WTC11 (cell line): ENCODE measurements around the gene SYCP3.

Source experiments
- NFYB ChIP-seq: sonication (generic); formaldehyde crosslinking; conservative IDR thresholded peaks from 2 replicates; pipeline ENCODE4 v1.8.0; 2022; ENCODE audit warnings: low read depth, missing genetic modification reagents
- NR3C1 ChIP-seq: sonication (generic); formaldehyde crosslinking; conservative IDR thresholded peaks from 2 replicates; pipeline ENCODE4 v1.8.1; 2023; ENCODE audit warnings: low read depth, mild to moderate bottlenecking, missing genetic modification reagents
- TCF7 ChIP-seq: sonication (generic); formaldehyde crosslinking; IDR thresholded peaks from 2 replicates; pipeline ENCODE4 v1.8.0; 2022; ENCODE audit warnings: mild to moderate bottlenecking, low read depth, missing genetic modification reagents, moderate library complexity
- ZNF263 ChIP-seq: sonication (generic); formaldehyde crosslinking; IDR thresholded peaks from 2 replicates; pipeline ENCODE4 v1.8.1; 2022; ENCODE audit warnings: low read depth, mild to moderate bottlenecking, moderate library complexity, missing genetic modification reagents
- TF ChIP-seq, protein P1 (sequence below): fragments of 200-600 bp; IDR thresholded peaks from 2 replicates; pipeline ENCODE4 v1.8.0; 2022; ENCODE audit warnings: antibody characterized with exemption
- TF ChIP-seq, protein P2 (sequence below): sonication (generic); formaldehyde crosslinking; IDR thresholded peaks from 2 replicates; pipeline ENCODE4 v1.8.1; 2022; ENCODE audit warnings: low read depth, mild to moderate bottlenecking, moderate library complexity, missing genetic modification reagents, borderline replicate concordance
- TF ChIP-seq, protein P3 (sequence below): sonication (generic); formaldehyde crosslinking; IDR thresholded peaks from 2 replicates; pipeline ENCODE4 v1.8.0; 2022; ENCODE audit warnings: mild to moderate bottlenecking, missing genetic modification reagents
- TF ChIP-seq, protein P4 (sequence below): sonication (generic); formaldehyde crosslinking; IDR thresholded peaks from 2 replicates; pipeline ENCODE4 v1.8.1; 2022; ENCODE audit warnings: low read depth, missing genetic modification reagents, borderline replicate concordance
- TF ChIP-seq, protein P5 (sequence below): sonication (generic); formaldehyde crosslinking; conservative IDR thresholded peaks from 2 replicates; pipeline ENCODE4 v1.8.1; 2023; ENCODE audit warnings: mild to moderate bottlenecking, low read depth, missing genetic modification reagents, moderate library complexity
- TF ChIP-seq, protein P6 (sequence below): sonication (generic); formaldehyde crosslinking; IDR thresholded peaks from 2 replicates; pipeline ENCODE4 v1.8.0; 2023; ENCODE audit warnings: missing genetic modification reagents

DNA sequence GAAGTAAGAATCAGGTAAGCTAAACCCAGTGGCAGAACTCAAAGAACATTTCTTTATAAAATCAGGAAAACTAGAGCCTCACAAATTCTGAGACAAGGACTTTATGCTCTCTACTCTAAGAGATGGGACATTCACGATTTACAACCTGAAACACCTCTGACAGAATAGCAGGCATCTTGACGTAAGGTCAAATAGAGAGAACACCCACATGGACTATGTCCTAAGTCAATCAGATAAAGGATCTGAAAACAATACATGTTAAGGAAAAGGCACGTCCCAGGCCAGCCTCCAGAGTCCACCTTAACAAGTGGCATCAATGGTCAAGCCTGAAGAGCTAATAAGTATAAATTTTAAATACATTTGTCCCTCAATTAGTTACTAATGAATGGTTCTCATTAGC is 39.9 kb upstream of the SYCP3 start:
- TF ChIP-seq TCF7 (CRISPR knock-in tag) = no peak
- TF ChIP-seq, protein P1, sequence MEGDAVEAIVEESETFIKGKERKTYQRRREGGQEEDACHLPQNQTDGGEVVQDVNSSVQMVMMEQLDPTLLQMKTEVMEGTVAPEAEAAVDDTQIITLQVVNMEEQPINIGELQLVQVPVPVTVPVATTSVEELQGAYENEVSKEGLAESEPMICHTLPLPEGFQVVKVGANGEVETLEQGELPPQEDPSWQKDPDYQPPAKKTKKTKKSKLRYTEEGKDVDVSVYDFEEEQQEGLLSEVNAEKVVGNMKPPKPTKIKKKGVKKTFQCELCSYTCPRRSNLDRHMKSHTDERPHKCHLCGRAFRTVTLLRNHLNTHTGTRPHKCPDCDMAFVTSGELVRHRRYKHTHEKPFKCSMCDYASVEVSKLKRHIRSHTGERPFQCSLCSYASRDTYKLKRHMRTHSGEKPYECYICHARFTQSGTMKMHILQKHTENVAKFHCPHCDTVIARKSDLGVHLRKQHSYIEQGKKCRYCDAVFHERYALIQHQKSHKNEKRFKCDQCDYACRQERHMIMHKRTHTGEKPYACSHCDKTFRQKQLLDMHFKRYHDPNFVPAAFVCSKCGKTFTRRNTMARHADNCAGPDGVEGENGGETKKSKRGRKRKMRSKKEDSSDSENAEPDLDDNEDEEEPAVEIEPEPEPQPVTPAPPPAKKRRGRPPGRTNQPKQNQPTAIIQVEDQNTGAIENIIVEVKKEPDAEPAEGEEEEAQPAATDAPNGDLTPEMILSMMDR = no peak
- TF ChIP-seq, protein P2, sequence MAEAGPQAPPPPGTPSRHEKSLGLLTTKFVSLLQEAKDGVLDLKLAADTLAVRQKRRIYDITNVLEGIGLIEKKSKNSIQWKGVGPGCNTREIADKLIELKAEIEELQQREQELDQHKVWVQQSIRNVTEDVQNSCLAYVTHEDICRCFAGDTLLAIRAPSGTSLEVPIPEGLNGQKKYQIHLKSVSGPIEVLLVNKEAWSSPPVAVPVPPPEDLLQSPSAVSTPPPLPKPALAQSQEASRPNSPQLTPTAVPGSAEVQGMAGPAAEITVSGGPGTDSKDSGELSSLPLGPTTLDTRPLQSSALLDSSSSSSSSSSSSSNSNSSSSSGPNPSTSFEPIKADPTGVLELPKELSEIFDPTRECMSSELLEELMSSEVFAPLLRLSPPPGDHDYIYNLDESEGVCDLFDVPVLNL = no peak
- no peak for TF ChIP-seq NFYB
- TF ChIP-seq, protein P3, sequence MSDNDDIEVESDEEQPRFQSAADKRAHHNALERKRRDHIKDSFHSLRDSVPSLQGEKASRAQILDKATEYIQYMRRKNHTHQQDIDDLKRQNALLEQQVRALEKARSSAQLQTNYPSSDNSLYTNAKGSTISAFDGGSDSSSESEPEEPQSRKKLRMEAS = no peak
- TF ChIP-seq NR3C1 (CRISPR knock-in tag) = no peak
- TF ChIP-seq, protein P4, sequence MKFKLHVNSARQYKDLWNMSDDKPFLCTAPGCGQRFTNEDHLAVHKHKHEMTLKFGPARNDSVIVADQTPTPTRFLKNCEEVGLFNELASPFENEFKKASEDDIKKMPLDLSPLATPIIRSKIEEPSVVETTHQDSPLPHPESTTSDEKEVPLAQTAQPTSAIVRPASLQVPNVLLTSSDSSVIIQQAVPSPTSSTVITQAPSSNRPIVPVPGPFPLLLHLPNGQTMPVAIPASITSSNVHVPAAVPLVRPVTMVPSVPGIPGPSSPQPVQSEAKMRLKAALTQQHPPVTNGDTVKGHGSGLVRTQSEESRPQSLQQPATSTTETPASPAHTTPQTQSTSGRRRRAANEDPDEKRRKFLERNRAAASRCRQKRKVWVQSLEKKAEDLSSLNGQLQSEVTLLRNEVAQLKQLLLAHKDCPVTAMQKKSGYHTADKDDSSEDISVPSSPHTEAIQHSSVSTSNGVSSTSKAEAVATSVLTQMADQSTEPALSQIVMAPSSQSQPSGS (CRISPR knock-in tag) = no peak
- TF ChIP-seq, protein P5, sequence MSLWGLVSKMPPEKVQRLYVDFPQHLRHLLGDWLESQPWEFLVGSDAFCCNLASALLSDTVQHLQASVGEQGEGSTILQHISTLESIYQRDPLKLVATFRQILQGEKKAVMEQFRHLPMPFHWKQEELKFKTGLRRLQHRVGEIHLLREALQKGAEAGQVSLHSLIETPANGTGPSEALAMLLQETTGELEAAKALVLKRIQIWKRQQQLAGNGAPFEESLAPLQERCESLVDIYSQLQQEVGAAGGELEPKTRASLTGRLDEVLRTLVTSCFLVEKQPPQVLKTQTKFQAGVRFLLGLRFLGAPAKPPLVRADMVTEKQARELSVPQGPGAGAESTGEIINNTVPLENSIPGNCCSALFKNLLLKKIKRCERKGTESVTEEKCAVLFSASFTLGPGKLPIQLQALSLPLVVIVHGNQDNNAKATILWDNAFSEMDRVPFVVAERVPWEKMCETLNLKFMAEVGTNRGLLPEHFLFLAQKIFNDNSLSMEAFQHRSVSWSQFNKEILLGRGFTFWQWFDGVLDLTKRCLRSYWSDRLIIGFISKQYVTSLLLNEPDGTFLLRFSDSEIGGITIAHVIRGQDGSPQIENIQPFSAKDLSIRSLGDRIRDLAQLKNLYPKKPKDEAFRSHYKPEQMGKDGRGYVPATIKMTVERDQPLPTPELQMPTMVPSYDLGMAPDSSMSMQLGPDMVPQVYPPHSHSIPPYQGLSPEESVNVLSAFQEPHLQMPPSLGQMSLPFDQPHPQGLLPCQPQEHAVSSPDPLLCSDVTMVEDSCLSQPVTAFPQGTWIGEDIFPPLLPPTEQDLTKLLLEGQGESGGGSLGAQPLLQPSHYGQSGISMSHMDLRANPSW (CRISPR knock-in tag) = no peak
- no peak for TF ChIP-seq ZNF263 (CRISPR knock-in tag)
- TF ChIP-seq, protein P6, sequence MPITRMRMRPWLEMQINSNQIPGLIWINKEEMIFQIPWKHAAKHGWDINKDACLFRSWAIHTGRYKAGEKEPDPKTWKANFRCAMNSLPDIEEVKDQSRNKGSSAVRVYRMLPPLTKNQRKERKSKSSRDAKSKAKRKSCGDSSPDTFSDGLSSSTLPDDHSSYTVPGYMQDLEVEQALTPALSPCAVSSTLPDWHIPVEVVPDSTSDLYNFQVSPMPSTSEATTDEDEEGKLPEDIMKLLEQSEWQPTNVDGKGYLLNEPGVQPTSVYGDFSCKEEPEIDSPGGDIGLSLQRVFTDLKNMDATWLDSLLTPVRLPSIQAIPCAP = no peak
